Frontal cortex (tissue), 4 donors: ENCODE measurements around the gene CSAD. TPM values are rescaled to one million over a fixed set of nuclear protein-coding genes. Genes with fewer than 3 reads are reported as not detected.
"Not testable (repeated sequence)": the region's sequence is repeated elsewhere in the genome, so short reads cannot be mapped to it uniquely, and the experiment has no call there.

Experiments
- DNase-seq, 2 donors: peaks; one replicate each; pipeline ENCODE4 v3.0.0; 2012; ENCODE audit warnings: low spot score in 2 of 2
- FAIRE-seq: peaks from 2 replicates; lab custom pipeline; 2012; peaks lifted over from hg19 to GRCh38; lab: Jason Lieb, UNC
- total RNA-seq: library from RNA; depleted of rRNA; stranded (reverse); fragments of >200 nt; gene quantifications from one replicate; pipeline ENCODE4 v1.2.3, GENCODE V29; 2014
- donor health status: control.
- donor health status: control.
- donor health status: control.

Gene CSAD
- total RNA-seq, 1 donor from 2014 or later: 11.8 TPM

DNA sequence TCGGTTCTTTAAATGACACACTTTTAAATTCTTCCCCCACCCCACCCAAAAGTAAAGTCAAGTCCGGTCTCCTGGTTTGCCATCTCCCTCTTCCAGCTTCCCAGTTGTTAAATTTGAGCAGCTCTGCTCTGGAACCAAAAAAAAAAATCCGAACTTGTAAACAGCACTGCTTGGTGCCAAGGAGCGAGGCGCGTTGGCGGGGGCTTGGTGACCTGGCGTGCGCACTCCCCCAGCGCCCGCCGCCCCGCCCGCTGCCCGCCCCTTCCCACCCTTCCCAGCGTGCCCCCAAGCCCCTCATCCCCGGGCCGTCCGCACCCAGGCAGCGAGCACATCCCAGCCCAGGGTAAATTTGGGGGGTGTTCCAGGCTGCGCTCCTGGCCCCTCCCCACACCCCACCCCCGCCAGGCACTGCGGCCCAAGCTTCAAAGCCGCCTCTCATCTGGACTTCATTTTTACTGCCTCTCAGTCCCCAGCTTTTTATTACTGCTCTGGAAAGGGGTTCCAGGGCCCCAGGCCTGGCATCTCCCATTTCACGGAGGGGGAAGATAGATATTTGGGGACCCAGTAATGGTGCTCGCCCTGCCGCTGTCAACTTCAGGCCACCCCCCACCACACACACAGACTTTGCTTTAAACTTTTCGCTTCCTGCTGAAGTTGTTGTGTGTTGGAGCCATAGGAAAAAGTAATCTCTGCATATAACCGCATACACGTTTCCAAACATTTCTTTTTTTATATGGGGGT, 38.0 kb upstream of the CSAD start:
- no peak for FAIRE-seq
- no peak for DNase-seq

DNA sequence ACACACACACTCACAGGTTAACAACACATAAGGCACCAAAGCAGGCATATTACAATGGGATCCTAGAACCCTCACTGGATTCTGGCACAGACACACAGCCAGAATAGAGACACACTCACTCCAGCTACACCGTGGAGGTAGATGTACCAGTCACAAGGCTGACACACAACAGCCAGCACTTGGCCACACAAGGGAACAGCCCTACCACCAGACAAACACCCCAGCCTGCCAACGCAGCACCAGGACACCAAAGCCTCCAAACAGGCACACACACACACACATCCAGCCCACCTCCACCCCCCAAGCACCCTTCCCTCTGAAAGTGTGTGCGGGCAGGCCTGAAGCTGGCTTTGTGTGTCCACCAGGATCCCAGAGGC, 37.2 kb upstream of the CSAD start:
- DNase-seq: no peak
- no peak for FAIRE-seq

DNA sequence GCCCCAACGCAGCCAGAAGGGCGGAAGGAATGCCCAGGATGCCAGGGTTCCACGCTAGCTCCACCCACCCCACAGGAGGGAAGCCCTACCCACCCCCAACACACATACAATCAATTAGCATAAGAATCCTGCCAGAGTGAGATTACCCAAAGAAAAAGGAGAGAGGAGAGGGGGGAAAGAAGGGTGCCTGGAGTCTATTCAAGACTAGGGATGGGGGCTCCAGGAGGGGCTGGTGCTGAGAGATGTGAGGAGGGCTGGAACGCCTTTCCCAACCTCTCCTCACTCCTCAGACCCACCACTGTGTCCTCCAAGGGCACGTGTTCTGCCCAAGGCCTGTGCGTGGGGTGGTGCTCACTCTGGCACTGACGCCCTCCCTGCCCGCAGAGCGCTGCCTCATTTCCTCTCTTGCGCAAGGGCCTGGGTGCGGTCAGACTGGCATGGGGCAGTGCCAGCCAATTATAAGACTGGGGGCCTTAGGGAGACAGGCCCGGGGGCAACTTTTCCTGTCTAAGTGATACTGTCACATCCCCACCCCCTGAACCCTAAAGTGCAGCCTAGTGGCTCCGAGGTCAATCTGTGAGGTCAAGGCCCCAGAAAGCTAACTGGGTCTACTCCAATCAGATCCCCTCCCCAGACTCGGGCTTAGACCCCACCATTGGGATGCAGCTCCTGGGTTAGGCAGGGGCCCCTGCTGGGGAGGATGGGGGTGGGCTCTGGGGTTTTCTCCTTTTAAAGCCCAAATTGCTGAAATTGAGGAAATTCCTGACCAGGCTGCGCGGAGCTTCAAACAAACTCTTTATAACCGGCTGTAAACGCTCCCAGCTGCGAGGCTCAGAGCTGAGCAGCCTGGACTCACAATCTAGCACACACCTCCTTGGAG, 36.6 kb upstream of the CSAD start:
- DNase-seq: no peak
- FAIRE-seq: no peak

DNA sequence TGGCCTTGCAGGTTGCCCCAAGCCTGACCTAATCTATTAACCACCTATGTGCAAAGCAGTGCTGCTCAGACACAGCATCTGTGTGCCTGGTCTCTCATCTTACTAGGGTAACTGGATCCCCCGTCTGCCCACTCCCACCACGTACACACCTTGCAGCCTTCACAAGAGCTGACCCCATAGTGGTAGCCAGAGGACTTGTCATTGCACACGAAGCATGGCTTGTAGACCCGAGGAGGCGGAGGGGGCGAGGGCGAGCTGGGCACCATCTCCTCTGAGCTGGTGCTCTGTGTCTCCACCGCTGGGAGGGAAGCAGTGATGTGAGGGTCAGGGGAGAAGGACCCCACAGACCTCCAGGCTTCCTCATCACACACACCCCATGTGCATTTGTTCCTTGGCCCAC, 34.8 kb upstream of the CSAD start:
- no peak for DNase-seq
- no peak for FAIRE-seq

DNA sequence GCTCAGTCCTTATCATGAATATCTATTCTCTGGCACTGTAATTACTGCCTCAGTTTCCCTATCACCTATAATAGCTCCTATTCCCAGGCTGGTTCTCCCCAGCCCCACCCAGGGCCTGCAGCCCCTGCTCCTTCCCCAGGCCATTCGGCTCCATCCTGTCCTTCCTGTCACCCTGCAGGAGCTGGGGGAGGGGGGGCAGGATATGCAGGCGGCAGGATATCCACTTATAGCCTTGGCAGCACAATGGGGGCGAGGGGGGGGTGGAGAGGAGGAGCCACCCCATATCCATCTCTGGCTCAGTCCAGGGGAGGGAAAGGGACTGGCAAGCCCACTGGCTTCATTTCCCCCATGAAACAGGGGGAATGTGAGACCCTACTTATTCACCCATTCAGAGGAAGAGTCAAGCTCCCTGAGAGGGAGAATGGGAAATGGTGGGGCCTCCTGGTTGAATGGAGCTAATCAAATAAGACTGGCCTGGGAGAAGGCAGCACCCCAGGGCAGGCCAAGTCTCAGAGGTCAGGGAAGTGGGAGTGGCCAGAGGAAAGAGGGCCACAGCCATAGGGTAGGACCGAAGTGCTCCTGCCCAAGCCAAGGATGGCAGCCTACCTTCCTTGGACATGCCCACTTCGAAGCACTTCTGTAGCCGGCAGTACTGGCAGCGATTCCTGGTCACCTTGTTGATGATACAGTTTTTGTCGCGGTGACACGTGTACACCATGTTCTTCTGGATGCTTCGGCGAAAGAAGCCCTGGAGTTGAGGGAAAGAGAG, 34.1 kb upstream of the CSAD start:
- DNase-seq (no peak), FAIRE-seq (no peak)

DNA sequence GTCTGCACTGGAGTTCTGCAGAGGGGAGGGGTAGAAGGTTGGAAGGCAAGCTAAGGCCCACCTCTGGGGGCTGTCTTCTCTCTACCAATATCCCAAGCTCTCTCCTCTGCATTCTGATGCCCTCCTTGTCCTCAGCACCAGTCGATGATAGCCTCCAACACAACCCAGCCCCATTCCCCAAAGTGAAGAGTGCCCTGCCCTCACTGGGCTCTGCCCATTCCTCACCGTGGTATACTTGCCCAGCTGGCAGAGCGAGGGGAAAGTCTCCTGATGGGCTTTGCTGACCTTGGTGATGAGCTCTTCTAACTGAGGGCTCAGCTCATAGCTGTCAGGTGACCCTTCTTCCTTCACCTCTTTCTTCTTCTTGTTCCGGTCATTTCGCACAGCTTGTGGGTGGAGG, 33.5 kb upstream of the CSAD start:
- DNase-seq: no peak
- FAIRE-seq: no peak

DNA sequence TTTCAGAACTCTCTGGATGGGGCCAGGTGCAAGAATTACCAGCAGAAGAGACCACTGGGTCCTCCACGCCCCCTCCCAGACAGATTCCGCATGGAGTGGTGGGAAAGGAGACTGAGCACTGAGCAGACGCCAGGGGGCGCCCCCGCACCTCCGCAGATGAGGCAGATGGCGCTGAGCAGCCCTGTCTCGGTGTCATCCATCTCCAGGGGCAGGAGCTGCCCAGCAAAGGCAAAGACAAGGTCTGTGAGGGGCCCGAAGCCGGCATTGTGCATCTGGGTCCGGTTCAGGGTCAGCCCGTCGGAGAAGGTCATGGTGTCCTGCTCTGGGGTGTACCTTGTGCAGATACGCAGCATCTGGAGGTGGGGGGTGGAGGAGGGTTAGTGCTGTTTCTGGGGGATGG, 32.6 kb upstream of the CSAD start:
- DNase-seq (peak; percentile 81 to 89), FAIRE-seq (no peak)

DNA sequence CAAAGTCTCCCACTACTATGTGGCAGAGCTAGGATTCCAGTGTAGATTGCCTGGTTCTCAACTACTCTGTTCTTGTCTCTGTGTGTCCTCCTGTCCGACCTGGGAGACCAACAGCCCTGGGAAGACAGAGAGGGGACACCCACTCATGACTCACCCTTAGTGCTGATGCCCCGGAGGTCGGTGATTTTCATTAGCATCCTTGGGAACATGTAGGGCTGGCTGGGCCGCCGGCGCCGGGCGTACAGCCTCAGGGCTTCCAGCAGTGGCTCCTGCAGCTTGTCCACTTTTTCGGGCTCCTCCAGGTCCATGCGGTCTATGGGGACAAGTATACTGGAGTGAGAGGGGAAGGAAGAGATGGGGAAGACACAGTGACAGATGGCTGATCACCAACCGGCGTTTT, 32.2 kb upstream of the CSAD start:
- no peak for DNase-seq
- no peak for FAIRE-seq

DNA sequence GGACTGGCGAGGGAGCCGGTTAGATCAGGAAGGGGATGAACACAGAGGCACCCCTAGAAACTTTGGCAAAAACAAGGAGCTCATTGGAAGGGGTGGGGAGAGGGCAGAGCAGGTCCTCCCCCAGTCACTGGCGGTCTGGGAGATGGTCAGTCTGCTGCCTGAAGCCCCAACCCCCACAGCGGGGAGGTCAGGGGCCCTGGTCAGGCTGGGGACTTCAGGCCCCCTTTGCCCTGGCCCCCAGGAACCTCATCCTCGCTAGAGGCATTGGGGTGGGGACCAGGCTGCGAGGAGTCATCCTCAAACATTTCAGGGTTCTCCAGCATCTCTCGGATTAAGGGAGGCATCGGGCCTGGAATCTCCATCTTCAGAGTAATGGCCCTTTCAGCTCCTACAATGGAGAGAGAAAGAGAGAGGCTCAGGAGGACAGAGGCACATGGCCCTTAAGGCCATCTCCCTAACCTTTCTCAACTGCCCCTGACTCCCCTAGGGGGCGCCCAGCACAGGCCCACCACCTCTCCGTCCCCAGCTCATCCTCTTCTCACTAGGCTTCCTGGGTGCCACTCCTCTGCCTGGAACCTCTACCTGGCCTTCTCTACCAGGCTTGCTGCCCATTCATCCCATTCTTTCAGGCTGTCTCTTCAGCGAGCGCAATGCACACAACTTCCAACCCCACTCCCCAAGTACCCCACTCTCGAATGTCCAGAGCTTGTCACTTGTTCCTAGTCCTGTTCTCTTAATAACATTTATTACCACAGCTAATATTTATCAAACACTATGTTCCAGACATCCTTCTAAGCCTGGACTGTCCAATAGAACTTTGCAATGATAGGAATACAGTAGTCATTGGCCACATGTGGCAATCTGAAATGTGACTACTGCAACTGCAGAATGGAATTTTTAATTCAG, 31.0 kb upstream of the CSAD start:
- FAIRE-seq (no peak), DNase-seq (no peak)

DNA sequence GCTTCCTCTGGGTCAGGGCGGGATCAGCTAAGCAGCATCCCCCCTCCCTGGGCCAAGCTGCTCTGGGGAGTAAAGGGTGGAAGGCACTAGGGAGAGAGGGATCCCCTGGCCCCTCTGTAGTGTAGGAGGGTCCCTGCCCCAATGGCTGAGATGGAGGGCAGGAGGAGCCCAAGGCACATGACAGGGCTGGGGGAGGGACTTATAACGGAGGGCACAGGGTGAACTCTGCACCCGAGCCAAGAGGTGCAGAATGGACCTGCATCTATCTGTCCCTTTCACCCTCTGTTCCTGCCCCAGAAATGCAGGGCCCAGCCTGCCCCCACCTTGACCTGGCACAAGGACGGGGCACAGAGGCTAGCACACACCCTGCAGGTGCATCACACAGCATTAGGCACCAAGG, 30.1 kb upstream of the CSAD start:
- FAIRE-seq: no peak
- DNase-seq: no peak

DNA sequence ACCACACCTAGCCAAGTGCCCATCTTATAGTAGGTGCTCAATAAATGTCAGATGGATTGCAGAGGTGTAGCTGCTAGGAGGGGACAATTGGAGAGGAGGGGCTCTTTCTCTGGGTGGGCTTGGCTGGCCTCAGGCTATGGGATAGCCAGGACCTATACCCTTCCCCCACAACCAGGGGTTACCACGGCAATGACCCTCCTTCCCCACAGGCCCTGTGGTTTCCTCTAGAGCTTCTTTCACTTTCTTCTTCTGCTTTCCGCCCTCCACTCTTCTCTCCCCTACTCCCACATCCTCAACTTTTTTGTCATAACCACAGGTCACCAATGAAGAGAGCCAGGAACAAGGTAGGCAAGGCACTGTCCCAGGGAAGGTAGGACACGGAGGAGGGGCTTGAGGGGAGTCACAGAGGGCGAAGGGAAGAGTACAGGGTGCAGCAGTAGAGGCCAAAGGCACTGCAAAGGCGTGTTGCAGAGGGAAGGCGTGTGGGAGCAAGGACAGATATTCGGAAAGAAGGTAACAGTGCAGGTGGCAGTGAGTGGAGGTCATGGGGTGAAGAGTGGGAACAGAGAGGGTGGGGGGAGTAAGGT, 28.2 kb upstream of the CSAD start:
- DNase-seq (no peak), FAIRE-seq (no peak)

DNA sequence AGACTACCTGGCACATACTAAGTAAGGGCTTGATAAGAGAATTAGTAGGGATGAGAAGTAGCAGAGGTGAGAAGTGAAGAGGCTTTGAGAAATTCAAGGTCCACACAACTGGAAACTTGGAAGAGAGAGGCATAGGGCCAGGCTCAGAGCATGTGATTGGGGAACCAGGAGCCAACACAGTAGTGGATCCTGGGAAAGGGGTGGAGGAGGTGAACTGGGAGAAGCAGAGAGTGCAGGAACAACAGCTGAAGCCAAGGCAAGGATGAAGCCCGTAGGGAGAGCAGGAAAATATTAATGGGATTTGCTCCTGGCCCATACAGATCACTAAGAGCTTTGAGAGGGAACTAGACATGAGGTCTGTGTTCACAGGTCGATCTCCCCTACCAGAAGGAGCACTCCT, 27.7 kb upstream of the CSAD start:
- FAIRE-seq (no peak), DNase-seq (no peak)

DNA sequence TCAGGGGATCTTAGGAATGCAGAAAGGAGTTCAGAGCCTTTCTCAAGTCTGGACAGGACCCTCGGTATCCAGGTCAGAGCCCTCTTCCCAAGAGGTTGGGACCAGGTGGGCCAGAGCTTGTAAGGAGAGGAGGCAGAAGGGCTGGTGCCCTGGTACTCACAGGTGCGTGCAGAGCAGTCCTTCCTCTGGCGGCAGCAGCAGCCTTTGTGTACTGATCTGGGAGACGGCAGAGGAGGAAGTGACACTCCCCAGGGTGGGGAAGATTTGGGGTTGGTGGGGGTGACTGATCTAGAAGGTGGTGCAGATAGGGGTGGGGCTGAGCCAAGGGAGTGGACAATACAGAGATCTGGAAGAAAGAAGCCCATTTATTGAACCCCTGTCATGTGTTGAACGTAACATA, 26.3 kb upstream of the CSAD start, which contains the start of gene ITGB7:
TSS of gene ITGB7 (minus strand) at position 210 of the 400 bp plus-strand sequence. CDS start 6,808 bp downstream, outside the sequence.
- FAIRE-seq (no peak), DNase-seq (no peak)

DNA sequence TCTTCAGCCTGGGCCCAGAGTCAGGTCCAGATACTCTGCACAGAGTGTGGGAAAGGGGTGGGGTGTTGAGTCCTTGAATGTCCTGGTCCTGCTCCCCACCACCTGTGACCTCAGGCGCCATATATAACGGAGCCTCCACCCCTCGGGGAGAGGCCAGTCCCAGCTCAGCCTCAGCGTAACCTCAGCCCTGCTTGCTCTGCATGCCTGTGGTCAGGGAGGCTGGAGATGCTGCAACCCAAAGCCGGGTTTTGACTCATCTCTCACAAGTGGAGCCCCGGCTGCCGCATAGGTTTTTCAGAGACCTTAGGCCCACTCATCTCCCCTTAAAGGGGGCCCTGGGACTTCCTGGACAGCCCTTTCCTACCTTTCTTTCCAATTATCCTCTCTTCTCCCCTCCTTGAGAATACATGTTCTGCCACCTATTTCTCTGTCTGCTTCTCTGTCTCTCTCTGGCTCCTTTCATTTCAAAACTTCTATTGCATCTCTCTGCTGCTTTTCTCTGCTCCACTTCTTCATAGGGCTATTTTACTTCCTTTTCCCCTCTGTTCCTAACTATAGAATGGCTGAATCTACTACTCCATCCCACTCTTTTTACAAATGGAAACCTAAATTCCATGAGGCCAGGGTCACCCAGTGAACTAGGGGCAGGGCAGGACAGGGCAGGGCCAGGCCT, 25.2 kb upstream of the CSAD start:
- DNase-seq (no peak), FAIRE-seq (no peak)

DNA sequence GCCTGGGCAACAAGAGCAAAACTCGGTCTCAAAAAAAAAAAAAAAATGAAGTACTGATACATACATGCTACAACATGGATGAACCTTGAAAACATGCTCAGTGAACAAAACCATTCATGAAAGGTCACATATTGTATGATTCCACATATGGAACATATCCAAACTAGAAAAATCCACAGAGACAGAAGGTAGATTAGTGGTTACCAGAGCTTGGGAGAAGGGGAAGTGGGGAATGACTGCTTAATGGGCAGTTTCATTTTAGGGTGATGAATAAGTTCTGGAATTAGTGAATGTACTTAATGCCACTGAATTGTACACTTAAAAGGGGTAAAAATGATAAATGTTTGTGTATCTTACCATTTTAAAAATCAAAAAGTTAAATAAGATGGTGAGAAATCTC, 23.6 kb upstream of the CSAD start:
- DNase-seq (no peak), FAIRE-seq (no peak)

DNA sequence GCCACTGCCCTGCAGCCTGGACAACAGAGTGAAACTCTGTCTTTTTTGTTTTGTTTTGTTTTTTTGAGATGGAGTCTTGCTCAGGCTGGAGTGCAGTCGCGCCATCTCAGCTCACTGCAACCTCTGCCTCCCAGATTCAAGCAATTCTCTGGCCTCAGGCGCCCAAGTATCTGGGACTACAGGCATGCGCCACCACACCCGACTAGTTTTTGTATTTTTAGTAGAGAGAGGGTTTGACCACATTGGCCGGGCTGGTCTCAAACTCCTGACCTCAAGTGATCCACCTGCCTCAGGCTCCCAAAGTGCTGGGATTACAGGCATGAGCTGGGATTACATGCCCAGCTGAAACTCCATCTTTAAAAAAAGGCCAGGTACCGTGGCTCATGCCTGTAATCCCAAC, 21.6 kb upstream of the CSAD start:
- not testable (repeated sequence) for FAIRE-seq, DNase-seq

DNA sequence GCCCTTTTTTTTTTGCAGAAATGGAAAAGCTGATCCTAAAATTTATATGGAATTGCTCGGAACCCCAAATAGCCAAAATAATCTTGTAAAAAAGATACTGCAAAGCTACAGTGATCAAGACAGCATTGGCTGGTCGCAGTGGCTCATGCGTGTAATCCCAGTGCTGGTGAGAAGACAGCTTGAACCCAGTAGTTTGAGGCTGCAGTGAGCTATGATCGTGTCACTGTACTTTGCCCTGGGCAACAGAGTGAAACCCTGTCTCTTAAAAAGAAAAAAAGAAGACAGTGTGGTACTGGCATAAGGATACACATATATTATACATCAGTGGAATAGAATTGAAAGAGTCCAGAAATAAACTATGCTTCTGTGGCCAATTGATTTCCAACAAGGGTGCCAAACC, 20.9 kb upstream of the CSAD start:
- FAIRE-seq (no peak), DNase-seq (no peak)

DNA sequence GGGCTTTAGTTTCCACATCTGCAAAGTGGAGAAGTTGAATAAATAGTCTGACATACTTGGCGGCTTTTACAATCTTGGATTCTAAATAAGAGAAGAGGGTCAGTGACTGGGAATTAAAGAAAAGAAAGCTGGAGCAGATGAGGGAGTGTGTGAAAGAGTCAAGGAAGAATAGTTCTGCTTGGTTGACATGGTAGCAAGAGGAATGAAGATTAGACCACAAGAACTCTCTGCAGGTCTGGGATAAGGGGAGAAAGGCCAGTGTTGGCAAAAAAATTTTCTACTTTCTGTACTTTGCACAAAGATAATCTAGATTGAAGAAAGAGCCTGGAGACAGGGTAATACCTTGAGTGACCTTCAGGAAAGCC, 20.4 kb upstream of the CSAD start:
- FAIRE-seq: no peak
- no peak for DNase-seq
